ENCODE results near the gene ATP4B.

The ATP4B gene

DNA sequence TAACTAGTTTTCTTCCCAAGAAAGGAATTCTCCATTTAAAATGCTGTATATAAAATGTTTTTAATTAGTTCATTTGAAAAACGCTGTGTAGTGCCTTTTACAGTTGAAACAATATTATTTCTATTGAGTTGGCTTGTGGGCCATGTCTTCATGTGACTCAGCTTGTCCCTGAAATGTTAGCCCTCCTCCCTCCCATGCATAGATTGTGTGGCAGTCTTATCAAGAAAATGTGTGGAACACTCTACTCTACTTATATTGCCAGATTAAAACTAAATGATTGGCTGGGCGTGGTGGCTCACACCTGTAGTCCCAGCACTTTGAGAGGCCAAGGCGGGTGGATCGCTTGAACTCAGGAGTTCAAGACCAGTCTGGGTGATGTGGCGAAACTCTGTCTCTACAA, 40.0 kb downstream of the ATP4B start:
- H3K4me3 ChIP-seq (ENCODE audit: low read length) = no peak overlapping the region
- TF ChIP-seq, protein P1, sequence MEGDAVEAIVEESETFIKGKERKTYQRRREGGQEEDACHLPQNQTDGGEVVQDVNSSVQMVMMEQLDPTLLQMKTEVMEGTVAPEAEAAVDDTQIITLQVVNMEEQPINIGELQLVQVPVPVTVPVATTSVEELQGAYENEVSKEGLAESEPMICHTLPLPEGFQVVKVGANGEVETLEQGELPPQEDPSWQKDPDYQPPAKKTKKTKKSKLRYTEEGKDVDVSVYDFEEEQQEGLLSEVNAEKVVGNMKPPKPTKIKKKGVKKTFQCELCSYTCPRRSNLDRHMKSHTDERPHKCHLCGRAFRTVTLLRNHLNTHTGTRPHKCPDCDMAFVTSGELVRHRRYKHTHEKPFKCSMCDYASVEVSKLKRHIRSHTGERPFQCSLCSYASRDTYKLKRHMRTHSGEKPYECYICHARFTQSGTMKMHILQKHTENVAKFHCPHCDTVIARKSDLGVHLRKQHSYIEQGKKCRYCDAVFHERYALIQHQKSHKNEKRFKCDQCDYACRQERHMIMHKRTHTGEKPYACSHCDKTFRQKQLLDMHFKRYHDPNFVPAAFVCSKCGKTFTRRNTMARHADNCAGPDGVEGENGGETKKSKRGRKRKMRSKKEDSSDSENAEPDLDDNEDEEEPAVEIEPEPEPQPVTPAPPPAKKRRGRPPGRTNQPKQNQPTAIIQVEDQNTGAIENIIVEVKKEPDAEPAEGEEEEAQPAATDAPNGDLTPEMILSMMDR (conservative IDR thresholded peaks at IDR 0.05; ENCODE audit: low read length) = no peak
- no peak for DNase-seq (ENCODE audit: low read depth)

DNA sequence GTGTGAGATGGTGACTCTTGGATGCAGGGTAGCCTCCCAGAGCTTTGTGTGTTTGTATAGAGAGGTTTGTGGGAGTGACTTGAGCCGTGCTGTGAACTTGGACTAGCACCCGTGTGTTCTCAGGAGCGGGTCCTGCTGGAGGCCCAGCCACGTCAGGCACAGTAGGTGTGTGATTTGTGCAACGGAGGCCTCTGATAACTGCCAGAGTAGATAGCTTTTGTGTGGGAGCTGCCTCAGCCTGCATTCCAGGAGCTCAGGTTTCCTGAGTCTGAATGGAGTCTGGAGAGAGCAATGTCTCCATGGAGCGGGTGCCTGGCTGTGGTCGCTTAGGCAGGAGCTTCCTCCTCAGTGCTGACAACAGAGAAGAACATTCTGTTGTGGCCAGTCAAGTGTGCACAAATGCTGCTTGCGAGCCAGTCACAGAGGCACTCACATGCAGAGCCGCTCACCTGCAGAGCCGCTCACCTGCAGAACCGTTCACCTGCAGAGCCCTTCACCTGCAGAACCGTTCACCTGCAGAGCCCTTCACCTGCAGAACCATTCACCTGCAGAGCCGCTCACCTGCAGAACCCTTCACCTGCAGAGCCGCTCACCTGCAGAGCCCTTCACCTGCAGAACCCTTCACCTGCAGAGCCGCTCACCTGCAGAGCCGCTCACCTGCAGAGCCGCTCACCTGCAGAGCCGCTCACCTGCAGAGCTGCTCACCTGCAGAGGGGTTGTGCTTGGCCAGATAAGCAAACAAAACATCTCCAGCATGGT, 40.8 kb downstream of the ATP4B start:
- no peak overlapping the region for H3K4me3 ChIP-seq (ENCODE audit: low read length)
- DNase-seq (ENCODE audit: low read depth) = no peak
- TF ChIP-seq, protein P1 (conservative IDR thresholded peaks at IDR 0.05; ENCODE audit: low read length) = no peak

DNA sequence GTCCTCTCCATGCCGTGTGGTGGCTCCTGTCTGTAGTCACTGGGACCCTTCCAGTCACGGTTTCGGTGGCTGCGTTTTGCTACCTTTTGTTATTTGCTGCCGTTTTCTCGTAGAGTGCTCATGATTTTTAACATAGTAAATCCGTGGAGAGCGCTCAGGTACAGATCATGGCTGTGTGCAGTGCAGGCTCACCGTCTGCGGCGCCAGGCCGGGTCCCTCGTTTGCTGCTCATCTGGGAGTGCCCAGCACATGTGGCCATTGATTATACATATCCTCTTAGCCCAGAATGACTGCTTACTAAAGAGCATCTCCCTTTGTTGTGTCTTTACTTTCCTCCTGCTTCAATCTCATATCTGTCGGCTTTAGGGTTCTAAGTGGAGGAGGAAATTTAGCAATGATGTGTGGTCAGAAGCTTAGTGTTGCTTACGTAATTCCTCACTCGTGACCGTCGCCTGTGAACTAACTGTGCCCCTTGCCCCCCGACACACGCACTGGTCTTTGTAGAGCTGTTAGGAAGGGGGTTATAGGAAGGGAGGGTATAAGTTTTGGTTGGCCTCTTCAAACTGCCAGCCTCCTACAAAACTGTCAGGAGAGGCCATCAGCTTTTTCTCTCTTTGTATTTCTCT, 41.6 kb downstream of the ATP4B start:
- TF ChIP-seq, protein P1 (conservative IDR thresholded peaks at IDR 0.05; ENCODE audit: low read length) = no peak
- H3K4me3 ChIP-seq (ENCODE audit: low read length) = no peak overlapping the region
- DNase-seq (ENCODE audit: low read depth) = no peak

DNA sequence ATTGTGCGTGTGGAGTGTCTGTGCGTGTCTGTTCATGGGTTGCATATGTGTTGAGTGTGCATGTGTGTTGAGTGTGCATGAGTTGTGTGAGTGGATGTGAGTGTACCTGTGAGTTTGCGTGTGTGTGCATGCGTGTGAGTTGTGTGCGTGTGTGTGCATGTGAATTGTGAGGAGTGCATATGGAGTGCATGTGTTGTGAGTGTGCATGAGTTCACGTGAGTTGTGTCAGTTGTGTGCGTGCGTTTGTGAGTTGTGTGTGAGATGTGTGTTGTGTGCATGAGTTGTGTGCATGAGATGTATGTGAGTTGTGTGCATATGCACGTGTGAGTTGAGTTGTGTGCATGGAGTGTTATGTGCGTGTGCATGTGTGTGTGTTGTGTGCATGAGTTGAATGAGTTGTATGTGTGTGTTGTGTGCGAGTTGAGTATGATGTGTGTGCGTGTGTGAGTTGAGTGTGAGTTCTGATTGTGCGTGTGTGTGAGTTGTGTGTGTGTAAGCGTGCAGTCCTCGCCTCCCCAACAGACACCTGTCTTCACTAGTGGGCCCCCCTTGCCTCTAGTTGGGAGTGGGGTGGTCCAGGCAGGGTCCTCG, 44.1 kb downstream of the ATP4B start:
- TF ChIP-seq, protein P1 (conservative IDR thresholded peaks at IDR 0.05; ENCODE audit: low read length) = no peak
- H3K4me3 ChIP-seq (ENCODE audit: low read length) = no peak overlapping the region
- no peak for DNase-seq (ENCODE audit: low read depth)

DNA sequence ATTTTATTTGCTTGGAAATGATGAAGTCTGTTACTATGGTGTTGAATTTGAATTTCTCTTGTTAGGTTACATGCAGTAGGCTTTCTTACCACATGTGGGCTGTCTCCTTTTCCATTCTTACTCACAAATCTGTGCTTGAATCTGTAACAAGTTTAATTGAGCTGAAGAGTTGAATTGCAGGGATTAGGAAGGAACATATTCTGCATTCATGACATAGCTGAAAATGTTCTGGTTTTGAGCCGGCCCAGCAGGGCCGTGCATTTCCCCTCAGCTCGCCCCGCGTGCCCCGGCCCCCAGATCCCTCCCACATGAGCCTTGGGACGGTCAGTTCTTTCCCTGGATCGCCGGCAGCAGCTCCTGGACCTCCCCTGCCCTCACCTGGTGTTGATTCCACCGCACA, 45.4 kb downstream of the ATP4B start:
- no peak overlapping the region for H3K4me3 ChIP-seq (ENCODE audit: low read length)
- TF ChIP-seq, protein P1 (conservative IDR thresholded peaks at IDR 0.05; ENCODE audit: low read length) = no peak
- DNase-seq (ENCODE audit: low read depth) = peak; percentile 7

DNA sequence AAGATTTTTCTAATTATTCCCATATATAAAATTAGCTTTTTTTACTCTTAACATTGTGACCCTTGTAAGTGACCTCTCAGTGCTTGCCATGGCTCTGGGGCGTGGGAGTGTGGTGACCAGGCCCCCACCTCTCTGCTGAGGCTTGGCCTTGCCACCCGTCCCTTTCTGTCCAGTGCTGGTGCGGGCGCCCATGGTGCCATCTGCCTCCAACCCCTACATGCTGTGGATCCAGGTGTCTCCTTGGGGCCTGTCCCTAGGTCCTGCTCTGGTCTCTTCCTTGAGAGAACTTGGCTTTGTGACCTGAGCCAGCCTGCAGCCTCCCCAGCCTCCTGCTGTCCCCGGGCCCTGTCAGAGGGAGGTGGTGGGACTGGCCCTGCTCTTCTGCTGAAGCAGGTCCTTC, 46.0 kb downstream of the ATP4B start:
- DNase-seq (ENCODE audit: low read depth) = no peak
- H3K4me3 ChIP-seq (ENCODE audit: low read length) = no peak overlapping the region
- TF ChIP-seq, protein P1 (conservative IDR thresholded peaks at IDR 0.05; ENCODE audit: low read length) = no peak

DNA sequence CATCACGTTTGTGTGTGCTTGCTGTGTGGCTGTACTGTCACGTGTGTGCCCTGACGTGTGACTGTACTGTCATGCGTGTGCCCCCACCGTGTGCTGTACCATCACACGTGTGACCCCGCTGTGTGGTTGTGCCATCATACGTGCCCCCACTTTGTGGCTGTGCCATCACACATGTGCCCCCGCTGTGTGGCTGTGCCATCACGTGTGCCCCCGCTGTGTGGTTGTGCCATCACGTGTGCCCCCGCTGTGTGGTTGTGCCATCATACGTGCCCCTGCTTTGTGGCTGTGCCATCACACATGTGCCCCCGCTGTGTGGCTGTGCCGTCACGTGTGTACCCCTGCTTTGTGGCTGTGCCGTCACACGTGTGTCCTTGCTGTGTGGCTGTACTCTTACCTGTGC, 47.7 kb downstream of the ATP4B start:
- H3K4me3 ChIP-seq (ENCODE audit: low read length) = no peak overlapping the region
- TF ChIP-seq, protein P1 (conservative IDR thresholded peaks at IDR 0.05; ENCODE audit: low read length) = no peak
- no peak for DNase-seq (ENCODE audit: low read depth)
